ENCODE results near the gene HOXC9. TPM values are rescaled to one million over a fixed set of nuclear protein-coding genes. Genes with fewer than 3 reads are reported as not detected.
A peak's percentile ranks its signal among the peaks of the same experiment; 100 is the strongest.

The HOXC9 gene
- total RNA-seq, 1 experiment from 2014 or later, result 12.6 TPM

DNA sequence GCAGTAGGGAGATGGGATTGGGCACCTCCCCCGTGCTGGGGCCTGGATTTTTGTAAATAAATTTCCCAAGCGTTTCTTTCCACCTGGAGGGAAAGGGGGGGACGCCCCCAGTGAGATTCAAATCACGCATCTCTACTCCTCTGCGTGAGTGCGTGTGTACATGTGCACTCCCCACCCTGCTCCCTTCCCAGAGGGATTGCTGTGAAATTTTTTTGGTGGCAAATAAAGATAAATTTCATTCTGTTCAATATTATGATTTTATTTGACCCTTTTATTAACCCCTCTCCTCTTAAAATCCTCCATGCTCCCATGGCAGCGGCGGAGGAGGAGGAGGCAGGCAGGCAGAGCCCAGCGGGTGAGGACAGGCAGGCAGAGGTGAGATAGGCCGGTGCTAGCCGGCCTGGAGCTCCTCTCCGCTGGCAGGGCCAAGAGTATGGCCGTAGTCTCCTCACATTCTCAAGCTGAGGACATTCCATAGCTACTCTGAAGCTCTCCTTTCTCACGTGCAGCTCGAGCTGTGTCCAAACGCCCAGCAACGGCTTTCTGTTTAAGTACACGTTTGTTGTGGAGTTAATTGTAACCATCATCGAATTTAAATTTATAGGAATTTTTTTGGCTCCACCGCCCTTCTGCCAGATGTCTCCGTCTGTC lies 23.7 kb upstream of the HOXC9 start:
- no peak for DNase-seq (ENCODE audit: low read depth)

DNA sequence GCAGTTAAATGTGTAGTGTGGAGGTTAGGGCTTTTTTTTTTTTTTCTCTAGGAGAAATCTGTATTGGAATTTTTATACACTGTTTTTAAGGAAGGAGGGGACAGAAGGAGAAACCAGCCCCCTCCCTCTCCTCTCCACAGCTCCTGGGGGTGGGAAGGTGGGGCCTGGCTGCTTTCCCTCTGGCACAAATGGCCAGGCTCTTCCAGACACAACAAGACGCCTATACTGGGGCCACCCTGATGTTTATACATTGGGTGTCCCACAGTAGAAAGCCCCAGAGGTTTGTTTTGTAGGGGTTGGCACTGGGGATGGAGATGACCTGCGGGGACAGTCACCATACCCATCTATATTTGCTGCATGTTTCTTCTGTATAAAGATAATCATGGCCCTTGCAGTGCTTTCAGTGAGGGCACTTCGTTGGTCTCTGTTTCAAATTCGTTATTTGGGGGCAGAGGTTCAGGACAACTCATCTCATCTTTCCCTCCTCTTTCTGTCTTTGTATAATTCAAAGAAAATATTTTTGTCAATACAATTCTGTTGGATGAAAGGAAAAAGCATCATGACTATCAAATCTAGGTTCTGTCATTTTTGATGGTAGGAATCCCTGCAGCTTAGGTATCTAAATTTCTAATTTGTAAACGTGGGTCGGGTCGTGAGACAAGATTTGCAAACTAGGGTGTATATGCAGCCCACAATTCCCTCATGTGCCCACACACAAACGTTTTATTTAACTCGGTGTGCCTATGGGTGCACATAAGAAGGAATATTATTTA lies 23.0 kb upstream of the HOXC9 start:
- no peak for DNase-seq (ENCODE audit: low read depth)

GRCh38 chr12:53977596-53978445 lies 22.1 kb upstream of the HOXC9 start:
- DNase-seq (ENCODE audit: low read depth), result no peak

- no peak for DNase-seq (ENCODE audit: low read depth)
Measured at GRCh38 chr12:53978477-53979356, 21.2 kb upstream of the HOXC9 start.

GRCh38 chr12:53980104-53980801 lies 19.7 kb upstream of the HOXC9 start:
- DNase-seq (ENCODE audit: low read depth), result no peak

DNA sequence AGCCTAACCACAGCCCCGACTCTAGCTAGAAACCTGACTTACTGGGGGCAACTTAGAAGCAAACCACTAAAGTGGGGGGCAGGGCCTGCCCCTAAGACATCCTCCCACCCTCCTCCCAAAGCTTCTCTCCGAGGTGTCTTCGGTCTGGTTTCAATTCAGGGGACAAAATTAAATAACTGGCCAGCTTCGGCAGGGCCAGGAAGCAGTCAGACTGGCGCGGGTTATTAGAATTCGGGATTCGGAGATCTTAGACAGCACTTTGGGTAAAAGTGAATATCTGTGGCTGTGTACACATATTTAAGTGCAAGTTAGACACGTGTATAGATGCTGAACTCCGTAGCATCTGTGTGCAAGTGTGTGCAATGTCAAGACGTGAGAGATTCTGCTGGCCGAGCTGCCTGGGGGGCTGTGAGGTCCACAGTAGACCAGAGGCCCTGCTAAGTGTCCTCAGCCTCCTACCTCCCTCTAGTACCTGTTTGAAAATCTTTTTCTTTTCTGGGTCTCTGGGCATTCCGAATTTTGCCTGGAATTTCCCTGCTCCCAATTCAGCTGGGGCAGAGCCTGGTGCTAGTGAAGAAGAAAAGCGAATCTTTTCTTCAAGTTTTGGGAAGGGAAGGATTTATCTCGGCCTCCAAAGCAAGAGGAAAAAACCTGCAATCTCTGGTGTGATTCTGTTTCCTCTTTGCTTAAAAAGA lies 19.0 kb upstream of the HOXC9 start:
- DNase-seq (ENCODE audit: low read depth), result no peak

GRCh38 chr12:53981634-53982565 lies 18.1 kb upstream of the HOXC9 start:
- no peak for DNase-seq (ENCODE audit: low read depth)

DNA sequence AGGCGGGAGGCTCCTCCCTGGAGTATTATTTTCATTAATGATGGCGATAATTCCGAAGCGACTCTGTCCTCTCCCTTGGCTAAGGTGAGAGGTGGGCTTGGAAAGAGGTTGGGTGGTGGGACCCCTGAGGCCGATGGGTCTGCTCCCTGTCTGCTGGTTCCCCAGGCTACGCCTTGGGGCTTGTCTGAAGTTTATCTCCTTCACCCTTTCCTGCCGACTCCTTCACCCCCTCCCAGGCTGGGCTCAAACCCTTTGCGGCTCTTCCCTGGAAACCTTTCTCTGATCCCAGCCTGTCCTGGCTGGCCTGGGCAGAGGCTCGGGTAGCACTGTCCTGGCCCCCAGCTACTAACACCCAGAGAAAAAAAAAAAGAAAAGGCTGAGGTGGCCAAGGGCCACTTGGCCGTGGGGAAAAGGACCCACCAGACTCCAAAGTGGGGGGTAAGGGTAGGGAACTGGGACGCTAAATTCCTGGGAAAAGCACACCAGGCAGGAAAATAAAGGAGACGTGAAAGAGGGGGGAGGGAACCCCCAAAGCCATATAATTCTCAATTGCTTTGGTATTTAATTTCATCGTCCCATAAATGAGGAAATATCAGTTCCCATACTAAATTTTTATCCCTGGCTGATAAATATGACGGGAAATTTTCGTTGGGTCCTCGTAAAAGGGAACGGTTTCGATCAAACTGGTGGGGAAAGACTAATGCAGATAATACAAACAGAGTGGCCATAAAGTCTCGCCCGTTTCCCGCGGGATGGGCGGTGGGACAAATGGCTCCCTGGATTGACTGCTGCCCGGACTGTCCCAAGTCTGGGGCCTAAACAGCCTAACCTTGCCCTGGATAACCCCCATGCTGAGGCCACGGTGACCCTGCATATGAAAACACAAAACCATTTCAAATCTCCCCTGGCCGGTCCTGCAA lies 17.1 kb upstream of the HOXC9 start:
- DNase-seq (ENCODE audit: low read depth), result no peak

GRCh38 chr12:53983568-53983949 lies 16.4 kb upstream of the HOXC9 start:
- no peak for DNase-seq (ENCODE audit: low read depth)

DNA sequence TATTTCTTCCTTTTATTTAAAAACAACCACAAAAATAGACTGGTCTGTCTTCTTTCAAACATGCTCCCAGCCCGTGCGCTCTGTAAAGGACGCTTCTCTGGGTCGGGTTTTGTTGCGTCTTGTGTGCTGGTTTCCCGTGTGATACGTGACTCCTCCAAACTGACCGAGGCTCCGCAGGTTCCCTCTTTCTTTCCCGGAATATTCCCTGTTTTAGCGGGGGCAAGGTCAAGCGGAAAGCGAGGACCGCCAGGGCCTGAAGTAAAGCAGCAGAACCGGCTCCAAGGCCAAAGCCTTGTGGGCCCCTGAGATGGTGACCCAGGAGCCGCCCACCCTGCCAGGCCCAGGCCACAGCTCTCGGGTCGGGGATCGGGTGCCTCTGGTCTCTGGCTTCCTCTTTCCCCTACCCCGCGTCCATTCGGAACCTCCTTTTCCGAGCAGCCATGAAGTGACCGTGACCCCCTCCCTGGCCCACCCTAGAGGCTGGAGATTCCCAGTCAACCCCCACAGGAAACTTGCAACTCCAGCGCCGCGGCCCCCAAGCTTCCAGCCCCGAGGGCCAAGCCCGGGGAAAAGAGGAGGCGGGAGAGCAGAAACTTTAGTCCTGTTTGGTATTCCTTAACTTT lies 15.9 kb upstream of the HOXC9 start:
- DNase-seq (ENCODE audit: low read depth), result no peak

DNA sequence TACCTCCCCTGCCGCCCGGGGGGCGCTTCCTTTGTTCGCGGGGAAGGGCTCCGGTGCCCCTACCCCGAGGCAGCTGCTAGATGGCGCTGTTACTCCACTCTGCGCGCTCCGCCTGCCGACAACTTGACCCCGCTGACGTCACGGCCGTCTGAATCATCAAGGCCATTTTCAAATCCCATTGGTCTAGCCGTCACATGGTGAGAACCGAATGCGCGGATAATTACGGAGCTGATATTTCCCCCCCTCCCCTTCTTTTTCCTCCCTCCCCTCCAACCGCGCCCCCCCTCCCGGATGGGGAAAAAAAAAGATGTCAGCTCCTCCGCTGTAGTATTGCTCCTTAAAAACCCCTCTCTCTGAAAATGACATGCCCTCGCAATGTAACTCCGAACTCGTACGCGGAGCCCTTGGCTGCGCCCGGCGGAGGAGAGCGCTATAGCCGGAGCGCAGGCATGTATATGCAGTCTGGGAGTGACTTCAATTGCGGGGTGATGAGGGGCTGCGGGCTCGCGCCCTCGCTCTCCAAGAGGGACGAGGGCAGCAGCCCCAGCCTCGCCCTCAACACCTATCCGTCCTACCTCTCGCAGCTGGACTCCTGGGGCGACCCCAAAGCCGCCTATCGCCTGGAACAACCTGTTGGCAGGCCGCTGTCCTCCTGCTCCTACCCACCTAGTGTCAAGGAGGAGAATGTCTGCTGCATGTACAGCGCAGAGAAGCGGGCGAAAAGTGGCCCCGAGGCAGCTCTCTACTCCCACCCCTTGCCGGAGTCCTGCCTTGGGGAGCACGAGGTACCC lies 14.9 kb upstream of the HOXC9 start, which contains the start of gene HOXC10:
Gene HOXC10, plus strand, starts transcription at position 246 of the 791 bp plus-strand sequence. Its CDS starts 114 bp downstream, at position 360.
- peak; percentile 98 for DNase-seq (ENCODE audit: low read depth)

DNA sequence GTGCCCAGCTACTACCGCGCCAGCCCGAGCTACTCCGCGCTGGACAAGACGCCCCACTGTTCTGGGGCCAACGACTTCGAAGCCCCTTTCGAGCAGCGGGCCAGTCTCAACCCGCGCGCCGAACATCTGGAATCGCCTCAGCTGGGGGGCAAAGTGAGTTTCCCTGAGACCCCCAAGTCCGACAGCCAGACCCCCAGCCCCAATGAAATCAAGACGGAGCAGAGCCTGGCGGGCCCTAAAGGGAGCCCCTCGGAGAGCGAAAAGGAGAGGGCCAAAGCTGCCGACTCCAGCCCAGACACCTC lies 14.3 kb upstream of the HOXC9 start:
- DNase-seq (ENCODE audit: low read depth), result no peak

GRCh38 chr12:53985994-53986685 lies 13.8 kb upstream of the HOXC9 start:
- peak; percentile 78 for DNase-seq (ENCODE audit: low read depth)

GRCh38 chr12:53986686-53987483 lies 13.1 kb upstream of the HOXC9 start:
- DNase-seq (ENCODE audit: low read depth), result no peak

DNA sequence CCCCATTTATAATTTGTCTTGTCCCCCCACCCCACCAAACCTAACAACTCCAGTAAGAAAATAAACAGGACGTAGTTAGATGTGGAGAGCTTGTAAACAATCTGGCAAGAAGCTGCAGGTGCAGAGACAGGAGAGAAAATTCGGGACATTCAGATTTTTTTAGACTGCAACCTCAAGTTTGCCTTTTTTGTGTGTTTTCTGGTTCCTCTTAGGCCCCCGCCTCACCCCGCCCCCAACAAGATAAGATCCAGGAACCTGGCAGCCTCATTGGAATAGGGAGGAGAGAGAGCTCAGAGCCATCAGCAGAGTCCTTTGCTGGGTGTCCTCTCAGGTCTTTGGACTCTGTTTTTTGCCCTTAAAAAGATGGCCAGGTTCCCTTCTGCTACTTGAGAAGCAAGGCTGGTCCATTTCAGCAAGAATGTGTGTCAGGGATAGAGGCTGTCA lies 12.2 kb upstream of the HOXC9 start:
- DNase-seq (ENCODE audit: low read depth), result no peak
